OCI-LY3 (cell line): Measurements from ENCODE around the gene TBK1.

Source experiments
- EZH2phosphoT487 ChIP-seq: fragments of 200-600 bp; shearing (Covaris generic); IDR thresholded peaks from 2 replicates; pipeline ENCODE4 v1.6.1; 2018; ENCODE audit warnings: antibody characterized with exemption, mixed run types, low read depth
- TF ChIP-seq, protein P1 (sequence below): fragments of 200-600, 300-600 bp; sonication (generic); IDR thresholded peaks from 2 replicates; pipeline ENCODE4 v1.5.1; 2014; ENCODE audit warnings: antibody characterized with exemption, low read length, low read depth

DNA sequence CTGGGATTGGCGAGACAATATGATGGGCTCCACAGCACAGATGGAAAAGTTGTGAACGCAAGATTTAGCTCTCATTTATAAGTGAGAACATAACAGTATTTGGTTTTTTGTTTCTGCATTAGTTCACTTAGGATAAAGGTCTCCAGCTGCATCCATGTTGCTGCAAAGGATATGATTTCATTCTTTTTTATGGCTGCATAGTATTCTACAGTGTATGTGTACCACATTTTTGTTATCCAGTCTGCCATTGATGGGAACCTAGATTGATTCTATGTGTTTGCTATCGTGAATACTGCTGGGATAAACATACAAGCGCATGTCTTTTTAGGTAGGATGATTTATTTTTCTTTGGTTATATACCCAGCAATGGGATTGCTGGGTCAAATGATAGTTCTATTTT is 23.6 kb downstream of the TBK1 start:
- TF ChIP-seq, protein P1, sequence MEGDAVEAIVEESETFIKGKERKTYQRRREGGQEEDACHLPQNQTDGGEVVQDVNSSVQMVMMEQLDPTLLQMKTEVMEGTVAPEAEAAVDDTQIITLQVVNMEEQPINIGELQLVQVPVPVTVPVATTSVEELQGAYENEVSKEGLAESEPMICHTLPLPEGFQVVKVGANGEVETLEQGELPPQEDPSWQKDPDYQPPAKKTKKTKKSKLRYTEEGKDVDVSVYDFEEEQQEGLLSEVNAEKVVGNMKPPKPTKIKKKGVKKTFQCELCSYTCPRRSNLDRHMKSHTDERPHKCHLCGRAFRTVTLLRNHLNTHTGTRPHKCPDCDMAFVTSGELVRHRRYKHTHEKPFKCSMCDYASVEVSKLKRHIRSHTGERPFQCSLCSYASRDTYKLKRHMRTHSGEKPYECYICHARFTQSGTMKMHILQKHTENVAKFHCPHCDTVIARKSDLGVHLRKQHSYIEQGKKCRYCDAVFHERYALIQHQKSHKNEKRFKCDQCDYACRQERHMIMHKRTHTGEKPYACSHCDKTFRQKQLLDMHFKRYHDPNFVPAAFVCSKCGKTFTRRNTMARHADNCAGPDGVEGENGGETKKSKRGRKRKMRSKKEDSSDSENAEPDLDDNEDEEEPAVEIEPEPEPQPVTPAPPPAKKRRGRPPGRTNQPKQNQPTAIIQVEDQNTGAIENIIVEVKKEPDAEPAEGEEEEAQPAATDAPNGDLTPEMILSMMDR = no peak
- TF ChIP-seq EZH2phosphoT487 = no peak
